GM12878 (cell line): ENCODE data around the gene CCL23. TPM values are rescaled to one million over a fixed set of nuclear protein-coding genes. Genes with fewer than 3 reads are reported as not detected.

Experiments
- BHLHE40 ChIP-seq, 2 experiments: fragments of 450-650 bp in 1 of 2; IDR thresholded peaks; 2 replicates each; pipeline ENCODE4 v1.6.1; 2011 to 2017; ENCODE audit warnings: low read depth in 2 of 2, borderline replicate concordance in 1 of 2, improper control_type of control experiment in 1 of 2, low read length in 1 of 2, mild to moderate bottlenecking in 1 of 2
- BRCA1 ChIP-seq: IDR thresholded peaks from 2 replicates; pipeline ENCODE4 v1.6.1; 2011; ENCODE audit warnings: low read depth, low read length, improper control_type of control experiment
- EZH2 ChIP-seq: IDR thresholded peaks from 2 replicates; pipeline ENCODE4 v1.6.1; 2012; ENCODE audit warnings: low read depth, mild to moderate bottlenecking, control low read depth, inconsistent platforms, low read length, borderline replicate concordance; ENCODE audit not compliant: control insufficient read depth
- IRF3 ChIP-seq: fragments of 450-650 bp; IDR thresholded peaks from 2 replicates; pipeline ENCODE4 v1.6.1; 2014; ENCODE audit warnings: mild to moderate bottlenecking
- MEF2B ChIP-seq: fragments of 450-650 bp; IDR thresholded peaks from 2 replicates; pipeline ENCODE4 v1.6.1; 2018; ENCODE audit warnings: mild to moderate bottlenecking, moderate library complexity; ENCODE audit not compliant: partially characterized antibody, poor library complexity, severe bottlenecking
- RUNX3 ChIP-seq: IDR thresholded peaks from 2 replicates; pipeline ENCODE4 v1.6.1; 2012; ENCODE audit warnings: low read length, inconsistent platforms
- SRF ChIP-seq, 2 experiments: IDR thresholded peaks; 2 replicates each; pipeline ENCODE4 v1.6.1; 2011; ENCODE audit warnings: low read depth in 2 of 2, low read length in 2 of 2, mild to moderate bottlenecking in 1 of 2, moderate library complexity in 1 of 2
- TAF1 ChIP-seq: IDR thresholded peaks from 2 replicates; pipeline ENCODE4 v1.6.1; 2011; ENCODE audit warnings: mild to moderate bottlenecking, low read depth, low read length, borderline replicate concordance
- USF1 ChIP-seq: IDR thresholded peaks from 2 replicates; pipeline ENCODE4 v1.6.1; 2011; ENCODE audit warnings: borderline replicate concordance, low read depth, mild to moderate bottlenecking, moderate library complexity, mixed read lengths, low read length; ENCODE audit not compliant: insufficient read depth; ENCODE audit errors: extremely low read length
- ZNF24 ChIP-seq: fragments of 450-650 bp; IDR thresholded peaks from 2 replicates; pipeline ENCODE4 v1.6.1; 2017; ENCODE audit warnings: antibody characterized with exemption, mild to moderate bottlenecking
- polyA plus RNA-seq, 11 experiments: library from polyadenylated mRNA; depleted of rRNA in 4 of 11; unstranded in 6 of 11; stranded (reverse) in 5 of 11; fragments of >200 nt; fragmentation: Nextera tagmentation in 4 of 11; fragmentation: Illumina TruSeq in 1 of 11; extraction: Ambion mirVana in 4 of 11; extraction: Trizol in 1 of 11; gene quantifications; 1 replicate in 1 of 11; 2 replicates in 10 of 11; pipeline versions ENCODE4 v1.2.1 to v1.2.3, GENCODE V29; 2011 to 2016; ENCODE audit warnings: inconsistent platforms in 2 of 11, missing spikeins in 2 of 11, low read depth in 1 of 11
- total RNA-seq, 4 experiments: library from RNA; depleted of rRNA in 3 of 4; stranded (reverse); fragments of >200 nt in 3 of 4; fragmentation: Illumina TruSeq in 1 of 4; extraction: Trizol in 1 of 4; gene quantifications; 2 replicates each; pipeline versions ENCODE4 v1.2.1 to v1.2.3, GENCODE V29; 2013 to 2021

CCL23 gene
- total and polyA plus RNA-seq, 10 of the 15 experiments (the other 5 are each of a cell fraction or from before 2014, with no cell fraction given): 0.15 to 0.62 (median 0.41) TPM; not detected in 6

GRCh38 chr17:35972066-35972465 lies 45.7 kb downstream of the CCL23 start (continued):
- no peak for TF ChIP-seq TAF1
- TF ChIP-seq EZH2: no peak
- TF ChIP-seq ZNF24: no peak
- no peak for TF ChIP-seq IRF3
- TF ChIP-seq BHLHE40 (IDR thresholded peaks at IDR 0.05; ENCODE audit: borderline replicate concordance in 1 of 2, low read depth in 2 of 2, low read length in 1 of 2): no peak
- no peak for TF ChIP-seq USF1
- no peak for TF ChIP-seq MEF2B
- TF ChIP-seq RUNX3: no peak
- TF ChIP-seq SRF (IDR thresholded peaks at IDR 0.05; ENCODE audit: low read depth in 2 of 2, low read length in 2 of 2): no peak
- no peak for TF ChIP-seq BRCA1
